Mesendoderm (in vitro differentiated cells): ENCODE data around the gene UCN2. TPM values are rescaled to one million over a fixed set of nuclear protein-coding genes. Genes with fewer than 3 reads are reported as not detected.

Experiments used
- DNase-seq: peaks from one replicate; pipeline ENCODE4 v3.0.0; 2013
- H2AK5ac ChIP-seq: 2 replicates; pipeline ENCODE4 v1.6.1; 2013; ENCODE audit warnings: low read length, inconsistent platforms
- H2BK120ac ChIP-seq: 2 replicates; pipeline ENCODE4 v1.6.1; 2013; ENCODE audit warnings: low read depth, mild to moderate bottlenecking, low read length, moderate library complexity, mixed read lengths
- H2BK15ac ChIP-seq: replicated peaks from 2 replicates; pipeline ENCODE4 v1.6.1; 2013; ENCODE audit warnings: low read depth, mild to moderate bottlenecking, moderate library complexity
- H2BK5ac ChIP-seq: 2 replicates; pipeline ENCODE4 v1.6.1; 2013; ENCODE audit warnings: low read length, inconsistent platforms
- H3K18ac ChIP-seq: 2 replicates; pipeline ENCODE4 v1.6.1; 2013; ENCODE audit warnings: mild to moderate bottlenecking, low read length, mixed read lengths
- H3K23ac ChIP-seq: one replicate; pipeline ENCODE4 v1.6.1; 2013; ENCODE audit warnings: low read length
- H3K27ac ChIP-seq: 2 replicates; pipeline ENCODE4 v1.5.1; 2013; ENCODE audit warnings: low read depth, mild to moderate bottlenecking, inconsistent platforms, low read length, moderate library complexity
- H3K27me3 ChIP-seq: 2 replicates; pipeline ENCODE4 v1.6.1; 2013; ENCODE audit warnings: low read length, control low read depth, mild to moderate bottlenecking, inconsistent platforms; ENCODE audit not compliant: insufficient read depth, poor library complexity
- H3K36me3 ChIP-seq: 2 replicates; pipeline ENCODE4 v1.6.1; 2013; ENCODE audit warnings: low read length, inconsistent platforms; ENCODE audit not compliant: control insufficient read depth, insufficient read depth
- H3K4ac ChIP-seq: one replicate; pipeline ENCODE4 v1.6.1; 2013; ENCODE audit warnings: low read depth, mild to moderate bottlenecking, low read length, moderate library complexity
- H3K4me1 ChIP-seq: 2 replicates; pipeline ENCODE4 v1.6.1; 2013; ENCODE audit warnings: low read depth, low read length, inconsistent platforms; ENCODE audit not compliant: control insufficient read depth
- H3K4me2 ChIP-seq: 2 replicates; pipeline ENCODE4 v1.6.1; 2013; ENCODE audit warnings: low read length
- H3K4me3 ChIP-seq: 2 replicates; pipeline ENCODE4 v1.5.1; 2013; ENCODE audit warnings: mild to moderate bottlenecking, low read length
- H3K56ac ChIP-seq: one replicate; pipeline ENCODE4 v1.6.1; 2013; ENCODE audit warnings: low read length
- H3K79me1 ChIP-seq: 2 replicates; pipeline ENCODE4 v1.6.1; 2013; ENCODE audit warnings: low read length, inconsistent platforms
- H3K79me2 ChIP-seq: 2 replicates; pipeline ENCODE4 v1.6.1; 2013; ENCODE audit warnings: mild to moderate bottlenecking, low read length; ENCODE audit not compliant: control insufficient read depth, insufficient read depth
- H3K9ac ChIP-seq: 2 replicates; pipeline ENCODE4 v1.6.1; 2013; ENCODE audit warnings: low read length, inconsistent platforms
- H4K5ac ChIP-seq: one replicate; pipeline ENCODE4 v1.6.1; 2013; ENCODE audit warnings: low read length
- H4K8ac ChIP-seq: one replicate; pipeline ENCODE4 v1.6.1; 2013; ENCODE audit warnings: low read depth, mild to moderate bottlenecking, control low read depth, low read length, moderate library complexity
- WGBS: extraction: QIAGEN DNeasy Blood & Tissue Kit; methylation state at CpG from one replicate; pipeline ENCODE4 v1.1.7; 2013; ENCODE audit warnings: low lambda C conversion rate, missing lambda C conversion rate; ENCODE audit not compliant: insufficient coverage; ENCODE audit errors: extremely low coverage; 5-methylcytosine and 5-hydroxymethylcytosine counted together
- small RNA-seq: library from polyadenylated mRNA; stranded (forward); fragments of <200 nt; extraction: miRNeasy Mini kit (QIAGEN cat#:217004); gene quantifications from one replicate; pipeline ENCODE3, GENCODE V24; 2013; ENCODE audit not compliant: insufficient read depth

UCN2 gene

DNA sequence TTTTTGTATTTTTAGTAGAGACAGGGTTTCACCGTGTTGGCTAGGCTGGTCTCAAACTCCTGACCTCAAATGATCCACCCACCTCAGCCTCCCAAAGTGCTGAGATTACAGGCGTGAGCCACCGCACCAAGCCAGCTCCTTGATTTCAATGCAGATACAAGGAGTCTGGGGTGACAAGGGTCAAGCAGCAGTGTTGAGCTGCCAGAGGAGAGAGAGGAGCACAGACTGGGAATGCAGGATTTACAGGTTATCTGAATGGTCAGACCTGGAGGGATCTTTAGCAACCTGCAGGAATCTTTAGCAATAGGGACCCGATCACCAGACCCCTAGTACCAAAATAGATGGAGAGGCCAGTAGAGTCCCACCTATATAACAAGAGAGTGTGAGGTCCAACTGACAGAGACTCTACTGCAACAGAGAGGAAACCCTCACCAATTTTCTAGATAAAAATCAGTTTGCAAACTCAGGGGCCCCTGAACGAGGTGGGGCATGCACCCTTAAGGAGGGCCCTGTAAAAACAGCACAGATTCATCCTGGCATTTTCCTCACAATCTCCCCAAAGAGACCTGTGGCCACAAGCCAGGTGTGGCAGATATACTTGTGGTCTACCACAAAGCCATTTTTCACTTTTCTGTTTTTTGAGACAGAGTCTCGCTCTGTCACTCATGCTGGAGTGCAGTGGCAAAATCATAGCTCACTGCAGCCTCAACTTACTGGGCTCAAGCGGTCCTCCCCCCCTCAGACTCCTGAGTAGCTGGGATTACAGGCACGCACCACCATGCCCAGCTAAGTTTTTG lies 49.0 kb downstream of the UCN2 start:
- Histone ChIP-seq H3K4ac (no peak overlapping the region), H3K79me2 (no peaks in the 10 kb centered on the region), H3K27ac (no peak overlapping the region), H3K23ac (no peak overlapping the region), H4K5ac (no peak overlapping the region), H3K18ac (no peak overlapping the region), H3K36me3 (no peaks in the 10 kb centered on the region), H3K4me2 (no peak overlapping the region), H3K4me1 (no peaks in the 10 kb centered on the region), H3K4me3 (no peak overlapping the region), H3K9ac (no peak overlapping the region), H2AK5ac (no peak overlapping the region), H2BK120ac (no peak overlapping the region), H3K56ac (no peak overlapping the region), H2BK5ac (no peak overlapping the region), H3K79me1 (no peaks in the 10 kb centered on the region), H3K27me3 (no peaks in the 10 kb centered on the region), H4K8ac (no peak overlapping the region), H2BK15ac (no peak overlapping the region)
- no peak for DNase-seq
- no CpG with 5 or more reads among the region's 8 CpGs for WGBS

Small RNA genes lying within 50 kb of the gene (small RNA-seq; reads per million reads assigned to genes)
- not detected for gene MIR6823
